Dermis blood vessel endothelial cell (primary cell): Measurements from ENCODE around the gene CTH. TPM values are rescaled to one million over a fixed set of nuclear protein-coding genes. Genes with fewer than 3 reads are reported as not detected.
"Not testable (repeated sequence)": the region's sequence is repeated elsewhere in the genome, so short reads cannot be mapped to it uniquely, and the experiment has no call there.

Experiments
- DNase-seq: peaks from one replicate; pipeline ENCODE4 v3.0.0; 2010
- total RNA-seq: library from RNA; depleted of rRNA; stranded (reverse); fragments of >200 nt; gene quantifications from 2 replicates; pipeline ENCODE4 v1.2.3, GENCODE V29; 2014

CTH gene
- total RNA-seq, 1 donor from 2014 or later, result 1.0 TPM

DNA sequence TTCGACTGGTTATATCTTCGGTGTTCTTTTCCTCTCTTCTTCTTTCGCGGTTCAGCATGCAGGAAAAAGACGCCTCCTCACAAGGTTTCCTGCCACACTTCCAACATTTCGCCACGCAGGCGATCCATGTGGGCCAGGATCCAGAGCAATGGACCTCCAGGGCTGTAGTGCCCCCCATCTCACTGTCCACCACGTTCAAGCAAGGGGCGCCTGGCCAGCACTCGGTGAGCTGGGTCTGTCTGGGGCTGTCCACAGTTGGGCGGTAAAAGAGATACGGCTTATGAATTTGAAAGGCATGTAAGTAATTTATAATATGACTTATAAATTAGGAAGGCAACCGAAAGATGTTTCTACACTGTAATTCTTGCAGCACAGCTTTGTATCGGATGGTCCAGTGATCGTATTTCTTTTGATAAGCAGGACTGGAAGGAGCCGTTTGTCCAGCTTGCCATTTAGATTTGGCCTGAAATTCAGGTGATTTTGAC, 334 bp downstream of the CTH start:
- DNase-seq, result no peak

DNA sequence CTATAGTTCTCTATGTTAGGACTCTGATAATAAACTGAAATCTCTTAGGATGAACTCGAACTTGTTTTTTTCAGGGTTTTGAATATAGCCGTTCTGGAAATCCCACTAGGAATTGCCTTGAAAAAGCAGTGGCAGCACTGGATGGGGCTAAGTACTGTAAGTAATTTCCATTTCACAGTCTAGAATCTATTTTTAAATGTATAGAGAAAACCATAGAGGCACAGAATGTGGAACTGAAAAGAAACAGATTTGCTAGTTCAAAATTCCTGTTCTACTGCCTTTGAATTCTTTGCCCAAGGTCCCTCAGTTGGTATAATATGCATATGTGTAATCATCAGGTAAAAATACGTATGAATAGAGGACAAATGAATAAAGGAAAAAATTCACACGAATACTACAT, 4.8 kb downstream of the CTH start:
- no peak for DNase-seq

DNA sequence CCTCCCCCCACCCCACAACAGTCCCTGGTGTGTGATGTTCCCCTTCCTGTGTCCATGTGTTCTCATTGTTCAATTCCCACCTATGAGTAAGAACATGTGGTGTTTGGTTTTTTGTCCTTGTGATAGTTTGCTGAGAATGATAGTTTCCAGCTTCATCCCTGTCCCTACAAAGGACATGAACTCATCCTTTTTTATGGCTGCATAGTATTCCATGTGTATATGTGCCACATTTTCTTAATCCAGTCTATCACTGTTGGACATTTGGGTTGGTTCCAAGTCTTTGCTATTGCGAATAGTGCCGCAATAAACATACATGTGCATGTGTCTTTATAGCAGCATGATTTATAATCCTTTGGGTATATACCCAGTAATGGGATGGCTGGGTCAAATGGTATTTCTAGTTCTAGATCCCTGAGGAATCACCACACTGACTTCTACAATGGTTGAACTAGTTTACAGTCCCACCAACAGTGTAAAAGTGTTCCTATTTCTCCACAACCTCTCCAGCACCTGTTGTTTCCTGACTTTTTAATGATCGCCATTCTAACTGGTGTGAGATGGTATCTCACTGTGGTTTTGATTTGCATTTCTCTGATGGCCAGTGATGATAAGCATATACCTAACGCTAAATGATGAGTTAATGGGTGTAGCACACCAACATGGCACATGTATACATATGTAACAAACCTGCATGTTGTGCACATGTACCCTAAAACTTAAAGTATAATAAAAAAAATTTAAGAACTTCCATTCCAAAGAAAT, 8.1 kb downstream of the CTH start:
- DNase-seq, result not testable (repeated sequence)

DNA sequence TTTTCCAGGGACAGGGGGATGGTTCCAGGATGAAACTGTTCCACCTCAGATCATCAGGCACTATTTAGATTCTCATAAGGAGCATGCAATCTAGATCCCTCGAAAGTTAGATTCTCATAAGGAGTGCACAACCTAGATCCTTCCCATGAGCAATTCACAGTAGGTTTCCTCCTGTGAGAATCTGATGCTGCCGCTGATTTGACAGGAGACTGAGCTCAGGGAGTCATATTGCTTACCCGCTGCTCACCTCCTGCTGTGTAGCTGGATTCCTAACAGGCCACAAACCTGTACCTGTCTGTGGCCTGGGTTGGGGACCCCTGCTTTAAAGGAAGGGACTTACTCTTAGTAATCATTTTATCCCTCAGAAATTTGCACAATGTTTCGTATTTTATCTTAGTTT, 9.3 kb downstream of the CTH start:
- no peak for DNase-seq

DNA sequence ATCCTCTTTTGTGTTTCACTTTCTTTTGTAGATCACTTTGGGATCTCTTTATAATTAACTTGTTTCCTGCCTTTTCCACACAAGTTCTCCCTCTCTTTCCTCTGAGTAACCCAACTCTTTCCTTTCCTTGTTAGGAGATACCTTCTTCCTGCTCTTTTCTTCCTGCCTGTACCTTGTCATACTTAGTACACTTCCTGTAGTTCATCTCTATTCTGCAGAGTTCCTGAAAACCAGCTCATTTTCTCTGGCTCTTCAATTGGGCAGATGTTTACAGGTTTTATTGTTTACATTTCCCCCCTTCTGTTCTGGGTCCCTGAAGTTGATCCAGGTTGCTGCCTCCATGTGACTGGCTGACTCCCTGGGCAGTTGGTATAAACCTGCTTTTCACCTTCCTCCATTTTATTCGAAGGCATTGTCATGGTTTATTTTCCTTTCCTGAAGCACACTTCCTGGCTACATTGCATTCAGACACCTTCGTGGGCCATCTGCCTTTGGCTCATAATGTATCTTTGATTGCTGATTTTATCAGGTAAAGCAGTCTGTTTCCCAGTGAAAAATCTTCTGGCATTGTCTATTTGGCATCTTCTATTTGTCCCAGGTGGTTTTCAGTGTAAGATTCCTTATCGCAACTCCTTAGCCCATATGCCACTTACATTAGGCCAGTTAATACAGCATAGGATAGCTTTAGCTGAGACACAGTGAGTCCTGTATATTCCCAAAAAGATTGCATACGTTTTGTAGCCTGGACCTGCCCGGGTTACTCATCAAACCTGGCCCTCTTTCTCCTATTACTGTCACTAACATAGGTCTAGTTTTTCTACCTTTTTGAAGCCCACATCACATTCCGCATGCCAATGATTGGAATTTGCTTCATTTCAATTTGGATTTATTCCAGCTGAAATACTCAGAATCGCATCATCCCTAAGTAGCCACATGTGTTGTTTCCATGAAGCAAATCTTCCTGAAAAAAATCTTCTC, 15.4 kb downstream of the CTH start:
- peak; percentile 1 for DNase-seq

DNA sequence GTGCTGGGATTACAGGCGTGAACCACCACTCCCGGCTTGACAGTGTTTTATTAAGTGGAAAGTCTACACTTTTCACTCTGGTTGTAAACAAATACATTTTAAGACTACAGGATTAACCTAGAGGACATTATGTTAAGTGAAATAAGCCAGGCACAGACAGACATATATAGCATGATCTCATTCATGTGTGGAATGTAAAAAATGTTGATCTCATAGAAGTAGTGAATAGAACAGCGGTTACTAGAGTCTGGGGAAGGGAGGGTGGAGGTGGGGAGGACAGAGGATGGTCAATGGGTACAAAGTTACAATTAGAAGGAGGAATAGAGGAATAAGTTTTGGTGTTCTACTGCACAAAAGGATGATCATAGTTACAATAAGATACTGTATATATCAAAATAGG, 16.9 kb downstream of the CTH start:
- no peak for DNase-seq

DNA sequence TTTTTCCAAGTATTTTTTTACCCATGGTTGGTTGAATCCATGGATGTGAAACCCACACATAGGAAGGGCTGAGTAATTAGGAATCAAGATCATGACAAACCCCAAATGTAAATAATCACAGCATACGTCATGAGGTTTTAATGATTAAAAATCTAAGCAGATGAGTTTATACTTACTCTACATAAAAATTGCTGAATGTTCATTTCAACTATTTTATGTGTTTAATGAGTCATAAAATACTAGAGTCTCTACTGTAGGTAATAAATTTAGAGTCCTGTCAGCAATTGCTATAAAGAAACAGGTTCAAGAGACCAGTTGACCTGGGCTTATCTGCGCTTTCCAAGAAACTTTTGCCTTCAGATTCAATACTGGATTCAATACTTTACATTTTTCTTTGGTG, 18.2 kb downstream of the CTH start:
- no peak for DNase-seq

DNA sequence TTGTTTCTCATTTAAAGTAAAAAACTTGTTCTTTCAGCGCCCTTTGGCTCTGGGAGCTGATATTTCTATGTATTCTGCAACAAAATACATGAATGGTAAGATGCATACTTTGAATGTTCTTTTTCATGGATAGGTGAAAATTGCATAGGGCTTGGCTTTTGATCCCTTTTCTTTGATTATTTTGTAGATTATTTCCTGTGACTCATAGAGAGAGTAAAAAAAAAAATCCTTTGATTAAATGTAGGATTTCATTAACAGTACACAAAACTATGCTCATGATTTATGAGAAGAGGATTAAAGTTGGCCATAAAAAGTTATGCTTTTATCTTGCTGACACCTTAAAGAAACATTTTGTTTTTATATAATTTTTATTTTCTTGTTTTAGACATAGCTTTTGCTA, 18.7 kb downstream of the CTH start:
- DNase-seq, result no peak

DNA sequence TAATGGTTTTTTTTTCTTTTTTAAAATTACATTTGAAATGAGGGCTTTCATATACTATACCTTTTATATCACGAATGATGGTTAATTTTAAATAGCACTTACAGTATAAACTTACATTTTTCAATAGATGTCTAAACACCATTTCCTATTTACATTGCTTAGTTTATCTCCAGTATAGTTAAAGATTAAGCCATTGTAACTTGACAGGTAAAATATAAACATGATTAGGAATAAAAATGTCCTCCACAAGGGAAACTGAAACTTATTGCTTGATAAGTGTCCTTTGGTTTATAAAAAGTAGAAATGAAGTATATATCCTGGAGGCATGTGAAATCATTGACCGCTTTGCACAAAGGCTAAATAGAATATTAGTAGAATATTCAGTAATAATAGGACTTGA, 20.2 kb downstream of the CTH start:
- no peak for DNase-seq

DNA sequence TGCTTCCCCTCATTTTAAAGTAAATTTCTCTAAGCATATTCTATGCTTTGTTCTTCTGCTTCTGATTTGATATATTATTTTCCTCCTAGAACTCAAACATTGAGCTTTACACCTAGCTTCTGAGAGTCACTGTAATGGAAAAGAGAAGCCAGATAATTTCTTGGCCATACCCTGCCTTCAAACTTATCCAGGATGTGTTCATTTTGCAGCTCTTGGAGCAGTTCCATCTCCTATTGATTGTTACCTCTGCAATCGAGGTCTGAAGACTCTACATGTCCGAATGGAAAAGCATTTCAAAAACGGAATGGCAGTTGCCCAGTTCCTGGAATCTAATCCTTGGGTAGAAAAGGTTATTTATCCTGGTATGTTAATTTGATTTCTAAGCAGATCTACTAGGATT, 20.8 kb downstream of the CTH start:
- no peak for DNase-seq

DNA sequence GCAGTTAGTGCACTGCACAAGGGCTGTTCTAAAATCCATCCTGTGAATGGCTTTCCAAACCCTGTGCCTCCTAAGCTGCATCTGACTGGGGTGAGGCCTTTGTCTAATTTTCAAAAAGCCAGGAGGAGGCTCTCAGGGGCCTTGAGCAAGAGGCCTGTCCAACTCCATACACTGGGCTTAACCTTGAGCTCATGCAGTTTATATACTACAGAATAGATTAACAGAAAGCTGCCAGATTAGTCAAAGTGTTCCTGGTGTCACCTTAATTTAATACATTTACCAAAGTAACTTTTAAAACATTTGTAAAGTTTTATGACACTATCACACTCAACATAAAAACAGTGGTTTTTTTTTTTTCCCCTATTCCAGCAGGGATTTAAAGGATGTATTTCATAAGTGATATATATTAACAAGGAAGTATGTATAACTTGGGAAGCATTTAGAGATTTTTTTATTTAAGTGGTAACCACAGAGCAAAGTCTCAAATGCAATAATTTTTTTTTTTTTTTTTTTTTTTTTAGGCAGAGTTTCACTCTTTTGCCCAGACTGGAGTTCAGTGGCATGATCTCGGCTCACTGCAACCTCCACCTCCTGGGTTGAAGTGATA, 23.3 kb downstream of the CTH start:
- no peak for DNase-seq

DNA sequence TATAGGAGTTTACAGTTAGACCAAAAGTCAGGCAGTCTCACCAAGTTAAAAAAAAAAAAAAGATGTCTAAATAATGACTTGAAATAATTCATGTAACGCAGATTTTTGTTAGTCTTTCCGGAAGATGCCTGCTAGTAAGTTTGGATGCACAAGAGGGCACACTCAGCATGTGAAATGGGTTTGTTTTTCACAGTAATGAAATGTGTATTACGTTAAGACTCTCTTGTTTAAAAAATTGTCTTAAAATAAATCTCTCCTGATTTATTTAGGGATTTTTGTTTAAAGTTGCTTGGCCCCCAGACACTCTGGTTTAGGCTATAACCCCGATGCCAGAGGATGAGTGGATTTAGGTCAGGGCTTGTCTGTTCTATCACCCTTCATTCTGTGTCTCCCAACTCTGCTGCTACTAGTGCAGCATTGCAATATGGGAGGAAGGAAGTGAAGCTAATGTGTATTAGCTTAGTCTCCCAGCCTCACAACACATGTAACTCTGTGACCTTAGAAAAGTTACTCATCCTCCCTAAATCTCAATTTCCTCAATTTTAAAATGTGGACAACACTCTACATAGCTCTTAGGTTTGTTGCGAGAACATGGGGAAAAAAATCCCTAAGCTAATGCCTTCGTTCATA, 25.7 kb downstream of the CTH start:
- DNase-seq, result peak; percentile 56

DNA sequence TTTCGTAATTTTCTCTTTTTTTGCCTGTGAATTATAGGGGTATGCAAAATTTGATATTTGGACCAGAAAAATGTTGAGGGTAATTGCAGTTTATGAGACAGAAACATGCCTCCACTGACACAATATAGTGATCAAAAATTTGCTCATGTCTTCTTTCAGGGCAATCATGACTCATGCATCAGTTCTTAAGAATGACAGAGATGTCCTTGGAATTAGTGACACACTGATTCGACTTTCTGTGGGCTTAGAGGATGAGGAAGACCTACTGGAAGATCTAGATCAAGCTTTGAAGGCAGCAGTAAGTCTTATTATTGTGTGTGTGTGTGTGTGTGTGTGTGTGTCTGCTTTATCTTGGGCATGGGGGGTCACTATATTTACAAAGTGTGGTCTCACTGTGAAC, 27.5 kb downstream of the CTH start:
- no peak for DNase-seq

DNA sequence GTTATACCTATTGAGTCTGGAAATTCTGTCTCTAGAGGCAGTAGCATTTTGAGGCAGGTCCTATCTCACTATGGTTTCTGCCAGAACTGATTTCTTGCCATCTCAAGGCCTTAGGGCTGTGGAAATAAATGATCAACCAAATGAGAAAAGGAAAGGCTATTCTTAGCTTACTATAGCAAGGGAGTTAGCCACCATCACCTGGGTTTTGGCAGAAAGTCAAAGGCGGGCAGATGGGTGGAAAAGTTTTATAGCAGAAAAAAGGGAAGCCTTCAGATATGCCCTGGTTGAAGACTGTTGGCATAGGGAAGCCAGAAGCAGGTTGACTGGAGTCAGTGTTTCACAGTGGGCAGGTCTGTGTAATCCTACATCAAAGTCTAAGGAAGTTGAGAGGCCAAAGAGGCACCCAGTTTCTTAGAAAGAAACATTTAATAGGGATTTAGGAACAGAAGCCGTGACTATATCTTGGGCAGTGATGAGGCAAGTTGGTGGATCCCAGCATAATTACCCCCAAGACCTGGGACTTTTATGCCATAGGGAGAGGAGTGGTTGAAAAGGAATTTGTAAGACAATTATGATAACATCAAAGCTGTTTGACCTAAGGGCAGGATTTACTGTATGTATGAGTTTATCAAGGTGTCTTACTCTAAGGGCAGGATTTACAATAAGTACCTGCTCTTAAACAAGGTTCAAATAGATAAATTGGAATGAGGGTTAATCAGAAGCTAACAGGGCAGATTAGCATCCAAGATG, 29.7 kb downstream of the CTH start:
- DNase-seq, result peak; percentile 1

DNA sequence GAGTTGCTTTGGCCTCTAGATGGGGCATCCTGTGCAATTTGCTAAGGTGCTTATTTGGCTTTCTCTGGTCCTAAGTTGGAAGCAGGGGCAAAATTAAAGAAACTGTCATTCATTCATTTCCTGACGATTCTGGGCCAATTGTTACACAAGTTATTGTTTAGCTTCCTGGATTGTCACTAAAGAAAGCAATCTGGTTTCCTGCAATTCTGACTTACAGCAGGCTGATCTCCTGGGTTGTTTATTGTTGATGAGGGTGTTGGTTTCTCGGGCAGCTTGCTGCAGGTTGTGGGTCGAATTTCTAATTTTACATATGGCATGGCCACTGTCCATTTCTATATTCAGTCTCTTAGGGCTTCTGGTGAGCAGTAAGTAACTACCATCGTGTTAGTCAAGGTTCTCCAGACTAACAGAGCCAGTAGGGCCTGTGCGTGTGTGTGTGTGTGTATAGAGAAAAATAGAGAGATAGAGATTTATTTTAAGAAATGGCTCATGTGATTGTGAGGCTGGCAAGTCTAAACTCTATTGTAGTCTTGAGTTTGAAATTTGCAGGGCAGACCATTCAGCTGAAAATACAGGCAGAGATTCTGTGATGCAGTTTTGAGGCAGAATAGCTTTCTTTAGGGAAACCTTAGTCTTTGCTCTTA, 30.4 kb downstream of the CTH start:
- DNase-seq, result peak; percentile 74

DNA sequence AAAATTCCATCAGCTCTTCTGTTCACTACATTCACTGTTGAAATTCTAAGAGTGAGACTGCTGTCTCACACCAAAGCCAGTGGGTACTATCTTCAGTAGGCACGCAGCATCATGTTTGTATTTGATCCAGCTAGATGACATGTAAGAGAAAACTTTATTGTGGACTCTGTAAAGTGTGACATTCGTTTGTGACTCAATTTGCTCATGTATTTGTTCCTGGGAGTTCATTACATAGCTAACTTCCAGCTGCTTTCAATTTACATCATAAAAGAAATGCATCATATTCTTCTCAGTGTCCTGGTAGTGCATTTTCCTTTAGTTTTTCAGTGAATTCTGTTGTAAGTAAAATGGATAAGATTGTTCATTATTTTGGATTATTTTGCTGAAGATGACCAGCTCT, 31.4 kb downstream of the CTH start:
- DNase-seq, result no peak

DNA sequence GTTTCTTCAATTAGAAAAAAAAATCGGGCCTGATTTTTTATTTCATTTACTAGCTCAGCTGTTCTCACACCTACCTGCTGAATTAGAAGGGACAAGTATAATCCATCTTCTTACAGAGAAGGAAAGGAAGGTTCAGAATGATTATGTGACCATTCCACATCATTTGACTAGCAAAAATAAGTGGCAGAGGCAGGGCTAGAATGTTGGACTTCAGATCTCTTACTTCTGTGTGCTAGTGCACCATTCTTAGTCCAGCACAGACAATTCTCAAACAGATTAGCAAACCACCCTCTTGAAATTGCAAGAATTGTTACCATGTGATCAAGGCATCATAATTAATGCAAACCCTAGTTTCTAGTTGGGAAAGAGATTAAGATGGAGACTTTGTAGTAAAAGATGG, 32.7 kb downstream of the CTH start:
- DNase-seq, result no peak

DNA sequence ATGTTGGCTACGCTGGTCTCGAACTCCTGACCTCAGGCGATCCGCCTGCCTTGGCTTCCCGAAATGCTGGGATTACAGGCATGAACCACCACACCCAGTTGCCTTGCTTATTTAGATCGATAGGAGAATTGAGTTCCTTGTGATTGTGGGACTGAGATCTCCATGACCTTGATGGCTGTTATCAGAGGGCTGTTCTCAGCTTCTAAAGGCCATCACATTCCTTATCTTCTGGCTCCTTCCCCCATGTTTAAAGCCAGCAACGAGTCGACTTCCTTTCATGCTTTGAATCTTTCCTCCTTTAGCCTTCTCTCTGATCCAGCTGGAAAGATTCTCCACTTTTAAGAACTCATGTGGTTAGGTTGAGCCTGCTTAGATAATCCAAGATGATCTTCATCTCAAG, 38.0 kb downstream of the CTH start:
- DNase-seq, result no peak

DNA sequence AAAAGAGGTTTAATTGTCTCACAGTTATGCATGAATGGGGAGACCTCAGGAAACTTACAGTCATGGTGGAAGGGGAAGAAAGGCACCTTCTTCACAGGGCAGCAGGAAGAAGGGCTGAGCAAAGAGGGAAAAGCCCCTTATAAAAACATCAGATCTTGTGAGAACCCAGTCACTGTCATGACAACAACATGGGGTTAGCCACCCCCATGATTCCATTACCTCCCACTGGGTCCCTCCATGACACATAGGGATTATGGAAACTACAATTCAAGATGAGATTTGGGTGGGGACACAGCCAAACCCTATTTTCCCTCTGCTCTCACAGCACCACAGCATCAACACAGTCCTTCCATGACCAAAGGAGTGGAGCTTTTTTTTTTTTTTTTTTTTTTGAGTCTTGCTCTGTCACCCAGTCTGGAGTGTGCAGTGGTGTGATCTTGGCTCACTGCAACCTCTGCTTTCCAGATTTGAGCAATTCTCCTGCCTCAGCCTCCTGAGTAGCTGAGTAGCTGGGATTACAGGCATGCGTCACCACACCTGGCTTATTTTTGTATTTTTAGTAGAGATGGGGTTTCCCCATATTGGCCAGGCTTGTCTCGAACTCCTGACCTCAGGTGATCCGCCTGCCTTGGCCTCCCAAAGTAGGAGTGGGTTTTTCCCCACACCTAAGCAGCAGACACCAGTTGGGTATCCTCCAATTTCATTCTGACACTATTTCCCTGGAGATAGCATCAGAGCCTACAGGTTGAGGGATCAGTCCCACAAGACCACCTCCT, 41.3 kb downstream of the CTH start:
- not testable (repeated sequence) for DNase-seq

DNA sequence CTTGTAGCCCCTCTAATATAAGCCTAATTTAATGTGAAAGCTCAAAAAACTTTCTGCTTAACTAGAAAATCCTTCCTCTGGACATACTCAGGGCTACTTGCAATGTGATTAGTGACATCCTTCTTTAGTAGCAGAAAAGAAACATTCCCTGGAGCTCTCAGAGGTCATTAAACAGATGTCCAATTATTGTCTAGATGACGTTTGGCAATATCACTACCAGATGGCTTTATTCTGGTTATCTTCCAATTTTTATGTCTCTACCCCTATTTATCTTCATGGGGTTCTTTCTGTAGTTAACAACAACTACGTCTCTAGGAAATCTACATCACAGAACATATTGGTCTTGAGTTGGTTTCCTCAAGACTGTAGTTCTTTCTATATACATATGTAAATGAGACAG, 44.2 kb downstream of the CTH start:
- no peak for DNase-seq

DNA sequence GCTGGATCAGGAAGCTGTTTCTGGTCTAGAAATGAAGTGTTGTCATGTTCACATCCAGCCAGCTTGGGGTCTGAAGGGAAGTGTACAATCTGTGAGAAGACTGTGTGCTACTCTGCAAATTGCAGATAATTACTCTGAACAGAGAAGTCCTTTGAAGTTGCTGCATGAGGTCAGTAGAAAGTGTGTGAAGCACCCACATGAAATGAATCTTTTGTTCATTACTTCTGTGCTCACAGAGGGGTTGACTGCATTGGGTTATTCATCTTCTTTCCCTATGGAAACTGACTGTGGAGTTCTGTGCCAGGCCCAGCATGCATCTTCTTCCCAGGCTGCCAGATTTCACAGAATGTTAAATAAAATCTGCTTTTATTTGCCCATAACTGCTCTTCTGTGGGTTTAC, 47.1 kb downstream of the CTH start:
- DNase-seq, result no peak
